ENCODE data around the gene DGCR8.

DNA sequence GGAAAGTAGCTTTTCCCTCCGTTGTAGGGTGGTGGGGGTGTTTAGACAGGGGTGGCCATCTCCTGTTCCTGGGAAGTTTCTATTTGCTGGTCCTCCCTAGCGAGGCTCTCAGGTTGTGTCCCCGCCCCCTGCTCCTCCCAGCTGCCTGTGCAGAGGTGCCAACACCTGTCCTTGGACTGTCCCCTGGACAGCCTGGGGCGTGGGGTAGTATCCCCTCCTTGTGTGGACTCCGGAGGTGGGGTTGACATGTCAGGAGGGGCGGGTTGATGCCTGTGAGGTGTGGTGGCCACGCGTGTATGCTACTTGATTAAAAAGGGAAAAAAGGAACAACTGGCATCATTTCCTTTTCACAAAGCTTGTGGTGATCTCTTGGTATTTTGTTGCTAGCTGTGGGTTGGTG, 21.6 kb downstream of the DGCR8 start:
- TF ChIP-seq POLR2A (IDR thresholded peaks at IDR 0.05; ENCODE audit: low read length), result no peak
- no peak for TF ChIP-seq GATA1 (IDR thresholded peaks at IDR 0.05; ENCODE audit: low read depth, low read length)
